Fibroblast of lung (primary cell): ENCODE data around the gene TBL1X.

Experiments
- CTCF ChIP-seq, 2 donors: IDR thresholded peaks in 1 of 2; conservative IDR thresholded peaks in 1 of 2; 1 replicate in 1 of 2; 2 replicates in 1 of 2; pipeline ENCODE4 v1.5.1; 2011 to 2012; ENCODE audit warnings: low read length in 2 of 2, control low read depth in 1 of 2, inconsistent platforms in 1 of 2, low read depth in 1 of 2, mild to moderate bottlenecking in 1 of 2
- EZH2 ChIP-seq: IDR thresholded peaks from 2 replicates; pipeline ENCODE4 v1.5.1; 2012; ENCODE audit warnings: low read length, control low read depth, mild to moderate bottlenecking; ENCODE audit errors: missing control alignments

GRCh38 chrX:9784332-9784731, 319.5 kb downstream of the TBL1X start:
- TF ChIP-seq EZH2, result no peak
- no peak for TF ChIP-seq CTCF (conservative IDR thresholded peaks at IDR 0.05 in 1 of 2, IDR thresholded peaks at IDR 0.05 in 1 of 2; ENCODE audit: low read depth in 1 of 2, low read length in 2 of 2)
